Chondrocyte (in vitro differentiated cells): ENCODE results near the gene CBX5. TPM values are rescaled to one million over a fixed set of nuclear protein-coding genes. Genes with fewer than 3 reads are reported as not detected.
"Not testable (repeated sequence)": the region's sequence is repeated elsewhere in the genome, so short reads cannot be mapped to it uniquely, and the experiment has no call there.

ENCODE experiments used
- DNase-seq: peaks from one replicate; pipeline ENCODE4 v3.0.0; 2021; ENCODE audit warnings: mixed read lengths, low spot score
- H3K27ac Mint-ChIP-seq: one replicate; pipeline ENCODE4 v1.8.0; 2021; ENCODE audit warnings: mild to moderate bottlenecking, moderate library complexity, mixed read lengths; ENCODE audit not compliant: unreplicated experiment
- H3K27me3 Mint-ChIP-seq: 2 replicates; pipeline ENCODE4 v1.8.0; 2021; ENCODE audit warnings: low read depth, mixed read lengths
- H3K36me3 Mint-ChIP-seq: 2 replicates; pipeline ENCODE4 v1.8.0; 2021; ENCODE audit warnings: low read depth, mixed read lengths
- H3K4me1 Mint-ChIP-seq: 2 replicates; pipeline ENCODE4 v1.8.0; 2021; ENCODE audit warnings: low read depth, mild to moderate bottlenecking, mixed read lengths
- H3K4me3 Mint-ChIP-seq: one replicate; pipeline ENCODE4 v1.8.0; 2021; ENCODE audit warnings: mild to moderate bottlenecking, moderate library complexity, mixed read lengths; ENCODE audit not compliant: unreplicated experiment
- H3K9me3 Mint-ChIP-seq: 2 replicates; pipeline ENCODE4 v1.8.0; 2021; ENCODE audit warnings: low read depth, mixed read lengths
- total RNA-seq: library from RNA; stranded (reverse); gene quantifications from 3 replicates; pipeline ENCODE4 v1.2.1, GENCODE V29; 2021
- TF ChIP-seq, protein P1 (sequence below): fragments of 200-600 bp; sonication (generic); IDR thresholded peaks from 2 replicates; pipeline ENCODE4 v1.5.0; 2021; ENCODE audit warnings: antibody characterized with exemption, mild to moderate bottlenecking, moderate library complexity

CBX5 gene
- total RNA-seq, 1 donor from 2014 or later: 79.4 TPM

DNA sequence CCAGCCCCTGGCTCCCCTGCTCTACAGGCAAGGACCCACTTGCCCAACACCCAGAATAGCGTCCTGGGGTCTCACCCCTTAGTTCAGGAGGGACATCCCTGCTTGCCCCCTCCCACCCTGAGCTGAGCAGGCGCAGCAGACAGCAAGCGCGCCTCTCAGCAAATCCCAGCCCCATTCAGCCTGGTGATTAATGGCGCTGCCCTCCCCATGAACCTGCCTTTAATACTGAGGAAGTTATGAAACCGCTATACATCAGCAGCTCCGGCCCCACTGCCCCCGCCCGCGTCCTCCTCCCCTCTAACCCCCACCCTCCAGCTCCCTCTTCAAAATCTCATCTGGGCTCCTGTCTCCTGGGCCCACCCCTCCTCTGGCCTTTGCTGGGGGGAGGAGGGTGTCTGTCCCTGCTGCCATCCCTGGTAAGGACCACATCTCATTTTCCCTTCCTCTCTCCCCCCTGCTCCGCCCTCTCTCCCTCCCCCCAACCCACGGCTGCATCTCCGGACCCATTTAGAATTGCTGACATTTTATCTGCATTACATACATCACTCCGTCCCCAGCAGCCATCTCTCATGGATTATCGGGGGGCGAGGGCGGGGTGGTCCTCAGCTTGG lies 84.1 kb downstream of the CBX5 start:
- no peak for DNase-seq
- H3K27me3 Mint-ChIP-seq: peaks cover 59% of the 10 kb centered on the region
- H3K4me3 Mint-ChIP-seq: no peak overlapping the region
- TF ChIP-seq, protein P1, sequence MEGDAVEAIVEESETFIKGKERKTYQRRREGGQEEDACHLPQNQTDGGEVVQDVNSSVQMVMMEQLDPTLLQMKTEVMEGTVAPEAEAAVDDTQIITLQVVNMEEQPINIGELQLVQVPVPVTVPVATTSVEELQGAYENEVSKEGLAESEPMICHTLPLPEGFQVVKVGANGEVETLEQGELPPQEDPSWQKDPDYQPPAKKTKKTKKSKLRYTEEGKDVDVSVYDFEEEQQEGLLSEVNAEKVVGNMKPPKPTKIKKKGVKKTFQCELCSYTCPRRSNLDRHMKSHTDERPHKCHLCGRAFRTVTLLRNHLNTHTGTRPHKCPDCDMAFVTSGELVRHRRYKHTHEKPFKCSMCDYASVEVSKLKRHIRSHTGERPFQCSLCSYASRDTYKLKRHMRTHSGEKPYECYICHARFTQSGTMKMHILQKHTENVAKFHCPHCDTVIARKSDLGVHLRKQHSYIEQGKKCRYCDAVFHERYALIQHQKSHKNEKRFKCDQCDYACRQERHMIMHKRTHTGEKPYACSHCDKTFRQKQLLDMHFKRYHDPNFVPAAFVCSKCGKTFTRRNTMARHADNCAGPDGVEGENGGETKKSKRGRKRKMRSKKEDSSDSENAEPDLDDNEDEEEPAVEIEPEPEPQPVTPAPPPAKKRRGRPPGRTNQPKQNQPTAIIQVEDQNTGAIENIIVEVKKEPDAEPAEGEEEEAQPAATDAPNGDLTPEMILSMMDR: no peak
- peaks cover 2% of the 10 kb centered on the region for H3K4me1 Mint-ChIP-seq
- no peaks in the 10 kb centered on the region for H3K9me3 Mint-ChIP-seq
- H3K36me3 Mint-ChIP-seq: peaks cover 2% of the 10 kb centered on the region
- no peak overlapping the region for H3K27ac Mint-ChIP-seq

DNA sequence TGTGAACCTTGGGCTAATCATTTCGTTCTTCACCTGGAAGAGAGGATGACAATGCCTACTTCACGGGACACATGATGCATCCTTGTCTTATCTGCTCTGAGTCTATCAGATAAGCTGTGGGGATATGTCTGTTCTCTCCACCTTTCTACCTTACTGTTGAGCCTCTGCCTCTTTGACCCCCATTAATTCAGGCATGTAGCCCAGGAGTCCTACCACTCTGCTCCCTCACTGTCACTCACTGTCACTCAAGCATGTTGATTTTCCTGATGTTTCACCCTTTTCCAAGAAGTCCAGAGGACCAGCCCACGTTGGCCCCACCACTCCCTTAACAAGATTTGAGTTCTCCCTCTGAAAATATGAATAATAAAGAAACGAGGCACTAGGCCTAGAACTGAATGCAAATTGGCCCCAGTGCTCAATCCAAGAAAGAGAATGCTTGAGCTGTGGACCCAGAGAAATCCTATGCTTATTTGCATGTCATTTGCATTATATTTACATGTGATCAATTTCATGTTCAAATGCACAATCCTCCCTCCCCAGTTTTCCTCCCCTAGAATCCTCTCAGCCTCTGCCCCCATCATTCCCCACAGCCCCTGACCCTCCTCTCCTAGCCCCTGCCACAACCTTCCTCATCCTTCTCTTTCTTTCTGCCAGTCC lies 84.7 kb downstream of the CBX5 start:
- Mint-ChIP-seq H3K4me1 (peaks cover 2% of the 10 kb centered on the region), H3K27ac (no peak overlapping the region), H3K27me3 (peaks cover 59% of the 10 kb centered on the region), H3K9me3 (no peaks in the 10 kb centered on the region), H3K36me3 (peaks cover 2% of the 10 kb centered on the region), H3K4me3 (no peak overlapping the region)
- TF ChIP-seq, protein P1: no peak
- no peak for DNase-seq

DNA sequence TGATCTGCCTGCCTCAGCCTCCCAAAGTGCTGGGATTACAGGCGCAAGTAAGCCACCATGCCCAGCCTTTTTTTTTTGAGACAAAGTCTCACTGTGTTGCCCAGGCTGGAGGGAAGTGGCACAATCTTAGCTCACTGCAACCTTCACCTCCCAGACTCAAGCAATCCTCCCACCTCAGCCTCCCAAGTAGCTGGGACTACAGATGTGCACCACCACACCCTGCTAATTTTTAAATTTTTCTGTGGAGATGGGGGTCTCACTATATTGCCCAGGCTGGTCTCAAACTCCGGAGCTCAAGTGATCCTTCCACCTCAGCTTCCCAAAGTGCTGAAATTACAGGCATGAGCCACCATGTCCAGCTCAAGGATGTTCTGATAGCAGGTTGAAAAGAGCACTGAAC lies 85.3 kb downstream of the CBX5 start:
- H3K4me3 Mint-ChIP-seq, H3K4me1 Mint-ChIP-seq, H3K27ac Mint-ChIP-seq, H3K9me3 Mint-ChIP-seq, DNase-seq, H3K36me3 Mint-ChIP-seq: not testable (repeated sequence)
- H3K27me3 Mint-ChIP-seq: peaks cover 59% of the 10 kb centered on the region

DNA sequence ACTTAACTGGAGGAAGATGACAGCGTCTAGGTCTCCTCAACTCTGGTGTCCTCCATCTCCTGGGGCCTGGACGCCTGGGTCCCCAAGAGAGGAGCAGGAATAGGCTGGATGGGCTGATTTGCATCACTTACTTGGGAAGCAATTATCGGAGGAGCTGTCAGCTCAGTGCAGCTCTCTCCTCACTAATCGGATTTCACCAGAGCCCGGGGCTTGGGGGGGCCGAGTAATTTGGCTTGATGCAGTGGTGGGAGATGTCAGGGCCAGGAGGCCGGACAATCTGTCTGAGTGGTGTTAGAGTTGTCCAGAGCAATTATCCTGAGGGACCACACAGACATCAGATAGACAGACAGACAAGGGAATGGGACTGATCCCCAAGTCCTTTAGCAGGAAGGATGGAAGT lies 86.5 kb downstream of the CBX5 start:
- H3K27me3 Mint-ChIP-seq: peaks cover 53% of the 10 kb centered on the region
- peaks cover 4% of the 10 kb centered on the region for H3K36me3 Mint-ChIP-seq
- TF ChIP-seq, protein P1: no peak
- no peaks in the 10 kb centered on the region for H3K9me3 Mint-ChIP-seq
- H3K4me1 Mint-ChIP-seq: peaks cover 6% of the 10 kb centered on the region
- H3K4me3 Mint-ChIP-seq: no peak overlapping the region
- no peak overlapping the region for H3K27ac Mint-ChIP-seq
- DNase-seq: no peak

DNA sequence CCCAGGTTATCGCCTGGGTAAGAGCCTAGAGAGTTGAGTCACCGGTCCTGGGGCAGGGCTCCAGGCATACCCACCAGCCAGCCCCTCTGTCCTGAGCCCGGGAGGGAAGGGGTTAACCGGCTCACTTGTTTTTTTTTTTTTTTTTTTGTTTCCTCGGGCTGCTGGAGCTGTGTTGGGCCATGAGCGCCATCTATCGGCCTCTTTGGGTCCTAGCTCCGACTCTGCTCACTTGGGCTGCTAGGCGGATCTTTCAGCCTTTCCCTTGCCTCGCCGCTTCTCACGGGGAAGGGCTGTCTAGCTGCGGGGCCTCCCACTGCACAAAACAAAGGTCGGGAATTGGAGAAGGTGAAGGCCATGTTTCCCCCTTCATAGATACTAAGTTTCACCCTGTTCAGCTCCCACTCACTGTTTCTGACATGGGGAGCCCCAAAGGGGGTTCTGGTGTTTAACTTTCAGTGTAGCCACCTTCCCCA lies 88.3 kb downstream of the CBX5 start:
- Mint-ChIP-seq H3K27me3 (peaks cover 43% of the 10 kb centered on the region), H3K36me3 (peaks cover 4% of the 10 kb centered on the region), H3K4me1 (peaks cover 11% of the 10 kb centered on the region)

More for the DNA sequence above, 88.3 kb downstream of the CBX5 start:
- no peak overlapping the region for H3K4me3 Mint-ChIP-seq
- no peaks in the 10 kb centered on the region for H3K9me3 Mint-ChIP-seq
- DNase-seq: no peak
- H3K27ac Mint-ChIP-seq: no peak overlapping the region
- TF ChIP-seq, protein P1: peak; percentile 86
